ENCODE data around the gene LRRFIP2.
A peak's percentile ranks its signal among the peaks of the same experiment; 100 is the strongest.
"Not testable (repeated sequence)": the region's sequence is repeated elsewhere in the genome, so short reads cannot be mapped to it uniquely, and the experiment has no call there.

The LRRFIP2 gene

GRCh38 chr3:37189109-37189508 is 14.7 kb upstream of the LRRFIP2 start:
- DNase-seq (ENCODE audit: low spot score) = no peak

GRCh38 chr3:37183976-37184375 is 9.6 kb upstream of the LRRFIP2 start:
- DNase-seq (ENCODE audit: low spot score) = no peak

DNA sequence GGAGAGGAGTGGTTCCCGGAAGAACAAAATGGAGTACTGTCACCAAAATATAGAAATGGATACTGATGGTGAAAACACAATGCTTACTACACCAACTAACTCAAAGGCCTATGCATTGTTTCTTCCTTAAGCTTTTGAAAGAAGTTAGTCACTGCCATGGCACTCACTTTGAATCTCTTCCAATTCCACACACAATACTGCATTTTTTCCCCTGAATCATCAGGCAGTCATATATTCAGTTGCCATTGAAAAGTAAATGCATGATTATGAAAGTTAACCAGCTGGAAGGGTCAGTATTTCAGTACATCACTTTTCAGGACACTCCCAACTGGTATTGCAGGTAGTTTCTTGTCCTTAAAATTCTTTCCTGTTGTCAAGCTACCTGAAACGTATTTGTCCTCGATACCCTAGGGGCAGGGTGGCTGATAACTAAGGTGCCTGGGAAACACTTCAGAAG is 9.0 kb upstream of the LRRFIP2 start:
- peak; percentile 89 for DNase-seq (ENCODE audit: low spot score)

GRCh38 chr3:37182816-37183215 is 8.4 kb upstream of the LRRFIP2 start:
- DNase-seq (ENCODE audit: low spot score) = no peak

GRCh38 chr3:37181756-37182155 is 7.4 kb upstream of the LRRFIP2 start:
- DNase-seq (ENCODE audit: low spot score) = no peak

- DNase-seq (ENCODE audit: low spot score) = no peak
Observed at GRCh38 chr3:37179144-37179967, 5.0 kb upstream of the LRRFIP2 start.

DNA sequence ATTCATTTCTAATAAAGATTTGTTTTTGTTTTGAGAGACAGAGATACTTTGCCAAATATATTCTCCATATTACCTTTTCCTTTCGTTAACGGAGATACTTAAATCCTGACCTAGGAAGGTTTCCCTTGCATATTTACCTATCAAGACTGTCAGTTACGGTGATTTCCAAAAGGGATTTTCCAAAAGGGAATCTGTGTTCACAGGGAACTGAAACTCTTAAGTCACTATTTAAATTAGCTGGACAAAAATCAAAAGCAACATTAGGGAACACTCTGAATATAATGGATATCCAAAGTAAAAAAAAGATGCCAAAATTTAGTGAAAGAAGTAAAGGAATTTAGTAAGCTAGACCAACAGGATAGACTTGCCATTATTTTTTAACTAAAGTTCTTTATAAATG is 576 bp downstream of the LRRFIP2 start:
- no peak for DNase-seq (ENCODE audit: low spot score)

- DNase-seq (ENCODE audit: low spot score) = no peak
Observed at GRCh38 chr3:37171144-37171543, 3.2 kb downstream of the LRRFIP2 start.

GRCh38 chr3:37170513-37170912 is 3.9 kb downstream of the LRRFIP2 start:
- DNase-seq (ENCODE audit: low spot score) = no peak

DNA sequence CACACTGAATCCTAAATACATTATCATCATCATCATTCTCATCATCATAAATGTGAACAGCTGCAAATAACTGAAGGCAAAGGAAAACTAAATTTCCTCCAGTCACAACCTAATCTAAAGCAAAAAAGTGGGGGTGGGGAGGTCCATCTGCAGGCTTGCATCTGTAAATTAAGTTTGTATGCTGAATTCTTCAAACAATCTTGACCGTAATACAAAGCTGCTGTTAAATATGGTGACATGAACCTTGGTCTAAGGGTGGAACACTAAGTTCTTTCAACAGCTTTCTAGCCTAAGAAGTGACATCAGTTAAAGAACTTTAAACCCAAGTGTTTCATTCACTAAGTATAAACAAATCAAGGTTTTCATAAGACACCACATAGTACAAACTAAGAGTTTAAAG is 4.3 kb downstream of the LRRFIP2 start:
- no peak for DNase-seq (ENCODE audit: low spot score)

- DNase-seq (ENCODE audit: low spot score) = no peak
Observed at GRCh38 chr3:37168896-37169295, 5.5 kb downstream of the LRRFIP2 start.

- no peak for DNase-seq (ENCODE audit: low spot score)
Observed at GRCh38 chr3:37163262-37164015, 10.9 kb downstream of the LRRFIP2 start.

- no peak for DNase-seq (ENCODE audit: low spot score)
Observed at GRCh38 chr3:37162501-37163245, 11.7 kb downstream of the LRRFIP2 start.

DNA sequence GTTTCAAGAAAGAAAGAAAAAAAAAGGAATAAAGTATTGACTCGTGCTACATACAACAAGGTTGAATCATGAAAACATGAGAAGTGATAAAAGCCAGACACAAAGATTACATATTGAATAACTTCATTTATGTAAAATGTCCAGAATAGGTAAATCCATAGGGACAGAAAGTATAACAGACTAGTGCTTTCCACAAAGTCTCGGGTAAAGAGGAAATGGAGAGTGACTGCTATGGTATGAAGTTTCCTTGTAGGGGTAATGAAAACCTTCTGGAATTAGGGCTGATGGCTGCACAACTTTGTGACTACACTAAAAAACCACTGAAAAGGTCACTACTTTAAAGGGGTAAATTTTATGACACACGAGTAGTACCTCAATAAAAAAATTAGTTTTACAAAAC is 13.0 kb downstream of the LRRFIP2 start:
- no peak for DNase-seq (ENCODE audit: low spot score)

- DNase-seq (ENCODE audit: low spot score) = no peak
Observed at GRCh38 chr3:37155782-37156181, 18.6 kb downstream of the LRRFIP2 start.

DNA sequence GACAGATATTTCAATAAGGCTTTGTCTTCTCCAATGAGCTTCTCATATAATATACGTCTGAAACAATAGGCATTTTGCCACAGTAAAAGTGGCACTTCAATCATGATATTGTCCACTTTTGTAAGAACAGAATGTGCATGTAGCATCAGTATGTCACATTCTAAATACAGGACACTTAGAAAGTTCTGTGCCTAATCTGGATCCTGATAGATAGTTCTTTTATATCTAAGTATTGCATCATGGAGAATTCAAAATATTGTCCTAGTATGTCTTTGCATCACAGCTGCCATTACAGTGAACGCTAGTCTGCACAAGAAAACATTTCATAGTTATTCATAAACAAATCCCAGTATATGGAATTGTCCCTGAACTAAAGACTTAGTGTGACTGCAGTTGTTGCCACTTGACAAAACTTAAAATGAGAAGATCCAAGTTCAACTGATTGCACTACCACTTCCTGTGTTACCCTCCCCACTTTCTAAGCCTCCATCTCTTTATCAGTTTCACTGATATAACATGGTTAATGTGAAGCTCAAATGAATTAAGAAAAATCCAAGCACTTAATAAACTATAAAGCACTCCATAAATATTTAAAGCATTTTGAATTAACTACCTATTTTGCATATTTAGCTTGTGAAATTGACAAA is 19.6 kb downstream of the LRRFIP2 start:
- DNase-seq (ENCODE audit: low spot score) = no peak

- no peak for DNase-seq (ENCODE audit: low spot score)
Observed at GRCh38 chr3:37150621-37151020, 23.8 kb downstream of the LRRFIP2 start.

GRCh38 chr3:37149257-37149656 is 25.1 kb downstream of the LRRFIP2 start:
- DNase-seq (ENCODE audit: low spot score) = no peak

GRCh38 chr3:37148208-37148607 is 26.2 kb downstream of the LRRFIP2 start:
- DNase-seq (ENCODE audit: low spot score) = no peak

DNA sequence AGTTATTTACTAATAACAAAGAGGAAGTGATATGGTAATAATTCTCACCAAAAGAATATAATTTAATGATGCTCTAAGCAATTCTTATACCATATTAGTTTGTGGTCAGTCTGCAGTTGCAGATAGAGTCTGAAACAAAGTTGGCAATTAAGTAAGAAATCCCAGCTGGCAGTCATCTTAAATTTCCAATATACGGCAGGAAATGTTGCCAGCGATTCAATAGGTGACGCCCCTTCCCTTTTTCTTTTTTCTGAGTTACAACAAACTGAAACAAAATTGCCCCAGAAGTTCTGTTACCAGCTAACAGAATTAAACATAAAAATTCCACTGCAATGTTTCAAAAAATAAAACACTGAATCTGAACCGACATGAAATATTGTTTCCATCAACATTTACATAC is 26.7 kb downstream of the LRRFIP2 start:
- no peak for DNase-seq (ENCODE audit: low spot score)

DNA sequence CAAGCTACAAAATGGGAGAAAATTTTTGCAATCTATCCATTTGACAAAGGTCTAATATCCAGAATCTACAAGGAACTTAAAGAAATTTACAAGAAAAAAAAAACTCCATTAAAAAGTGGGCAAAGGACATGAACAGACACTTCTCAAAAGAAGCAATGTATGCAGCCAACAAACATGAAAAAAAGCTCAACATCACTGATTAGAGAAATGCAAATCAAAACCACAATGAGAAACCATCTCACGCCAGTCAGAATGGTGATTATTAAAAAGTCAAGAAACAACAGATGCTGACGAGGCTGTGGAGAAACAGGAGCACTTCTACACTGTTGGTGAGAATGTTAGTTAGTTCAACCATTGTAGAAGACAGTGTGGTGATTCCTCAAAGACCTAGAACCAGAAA is 27.5 kb downstream of the LRRFIP2 start:
- not testable (repeated sequence) for DNase-seq (ENCODE audit: low spot score)

DNA sequence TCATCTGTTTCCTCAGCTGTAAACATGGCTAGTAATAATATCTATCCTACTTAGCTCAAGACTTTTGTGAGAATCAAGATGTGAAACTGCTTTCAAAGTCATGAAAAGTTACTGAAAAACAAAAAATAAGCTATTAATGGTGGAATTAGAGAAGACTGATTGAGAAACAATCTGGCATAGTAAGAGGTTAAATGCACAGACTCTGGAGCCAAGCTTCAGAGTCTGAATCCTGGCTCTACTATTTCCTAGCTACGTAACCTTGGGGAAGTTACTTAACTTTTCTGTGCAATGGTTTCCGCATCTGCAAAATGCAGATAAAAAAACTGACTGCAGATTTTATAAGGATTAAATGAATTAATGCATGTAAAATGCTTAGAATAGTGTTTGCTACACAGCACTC is 28.8 kb downstream of the LRRFIP2 start:
- no peak for DNase-seq (ENCODE audit: low spot score)
